H1 (cell line): Measurements from ENCODE around the gene PRR22. TPM values are rescaled to one million over a fixed set of nuclear protein-coding genes. Genes with fewer than 3 reads are reported as not detected.
A peak's percentile ranks its signal among the peaks of the same experiment; 100 is the strongest.

ENCODE experiments used
- CTCF ChIA-PET: fragments of 300-600 bp; sonication (Branson Sonifier 250); formaldehyde crosslinking; loops from one replicate; lab custom pipeline; 2021; ENCODE audit not compliant: partially characterized antibody; lab: Charles Lee
- POLR2A ChIA-PET: fragments of 300-600 bp; sonication (Branson Sonifier 250); formaldehyde crosslinking; loops from one replicate; lab custom pipeline; 2021; ENCODE audit warnings: inconsistent platforms; ENCODE audit not compliant: partially characterized antibody; lab: Charles Lee
- DNase-seq, 2 experiments: peaks; one replicate each; pipeline versions ENCODE4 v3.0.0 to v3.0.0-alpha.2; 2010 to 2022; ENCODE audit warnings: low spot score in 2 of 2, low read depth in 1 of 2, mixed read lengths in 1 of 2
- FAIRE-seq: peaks from 2 replicates; lab custom pipeline; 2011; peaks lifted over from hg19 to GRCh38; lab: Jason Lieb, UNC
- H2AFZ ChIP-seq: 2 replicates; pipeline ENCODE4 v1.8.1; 2012; ENCODE audit warnings: low read length, inconsistent platforms
- H2AK5ac ChIP-seq: 2 replicates; pipeline ENCODE4 v1.6.1; 2013; ENCODE audit warnings: low read depth, low read length
- H2BK120ac ChIP-seq: replicated peaks from 2 replicates; pipeline ENCODE3; 2013; ENCODE audit warnings: low read depth, low read length, inconsistent platforms
- H2BK12ac ChIP-seq: 2 replicates; pipeline ENCODE4 v1.6.1; 2013; ENCODE audit warnings: low read depth, low read length
- H2BK15ac ChIP-seq: 2 replicates; pipeline ENCODE4 v1.6.1; 2013; ENCODE audit warnings: low read length
- H2BK20ac ChIP-seq: 2 replicates; pipeline ENCODE4 v1.6.1; 2013; ENCODE audit warnings: low read length
- H2BK5ac ChIP-seq: 2 replicates; pipeline ENCODE4 v1.6.1; 2013; ENCODE audit warnings: low read depth, low read length
- H3K14ac ChIP-seq: 2 replicates; pipeline ENCODE4 v1.6.1; 2013; ENCODE audit warnings: inconsistent platforms; ENCODE audit not compliant: insufficient read length
- H3K18ac ChIP-seq: 2 replicates; pipeline ENCODE4 v1.6.1; 2013; ENCODE audit warnings: low read length; ENCODE audit errors: extremely low read depth
- H3K23ac ChIP-seq: 2 replicates; pipeline ENCODE4 v1.6.1; 2013; ENCODE audit warnings: inconsistent platforms; ENCODE audit not compliant: insufficient read length
- H3K23me2 ChIP-seq: 2 replicates; pipeline ENCODE4 v1.6.1; 2013; ENCODE audit warnings: low read depth, low read length
- H3K27ac ChIP-seq: 2 replicates; pipeline ENCODE4 v1.6.1; 2011; ENCODE audit warnings: low read depth, low read length, inconsistent platforms
- H3K27me3 ChIP-seq, 4 experiments: replicated peaks in 1 of 4; 1 replicate in 1 of 4; 2 replicates in 3 of 4; pipeline versions ENCODE4 v1.6.1 to v1.8.1; 2011 to 2013; ENCODE audit warnings: low read length in 3 of 4, mild to moderate bottlenecking in 3 of 4, inconsistent platforms in 2 of 4, mixed read lengths in 2 of 4, moderate library complexity in 1 of 4; ENCODE audit not compliant: control insufficient read depth in 3 of 4, insufficient read depth in 3 of 4; ENCODE audit errors: extremely low read depth in 1 of 4
- H3K36me3 ChIP-seq, 4 experiments: 2 replicates each; pipeline versions ENCODE4 v1.6.1 to v1.8.1; 2011 to 2013; ENCODE audit warnings: mild to moderate bottlenecking in 4 of 4, low read length in 3 of 4, moderate library complexity in 2 of 4, control low read depth in 1 of 4, inconsistent platforms in 1 of 4; ENCODE audit not compliant: insufficient read depth in 4 of 4, control insufficient read depth in 2 of 4
- H3K4ac ChIP-seq: replicated peaks from 2 replicates; pipeline ENCODE3; 2013; ENCODE audit warnings: low read length, low read depth, mixed read lengths, inconsistent platforms; ENCODE audit not compliant: insufficient read length
- H3K4me1 ChIP-seq, 4 experiments: replicated peaks in 1 of 4; 1 replicate in 1 of 4; 2 replicates in 3 of 4; pipeline versions ENCODE4 v1.6.1 to v1.8.1; 2011 to 2013; ENCODE audit warnings: low read length in 3 of 4, inconsistent platforms in 2 of 4, mixed read lengths in 1 of 4; ENCODE audit not compliant: insufficient read depth in 4 of 4, control insufficient read depth in 3 of 4
- H3K4me2 ChIP-seq, 2 experiments: 2 replicates each; pipeline versions ENCODE4 v1.6.1 to v1.8.1; 2011 to 2013; ENCODE audit warnings: low read depth in 2 of 2, low read length in 2 of 2, control low read depth in 1 of 2, inconsistent platforms in 1 of 2, mild to moderate bottlenecking in 1 of 2; ENCODE audit not compliant: insufficient read depth in 1 of 2
- H3K4me3 ChIP-seq, 4 experiments: fragments of 200-600, 300-600 bp in 1 of 4; sonication (generic), shearing (Covaris generic), sonication (Bioruptor Twin) in 1 of 4; 2 replicates each; pipeline versions ENCODE4 v1.5.1 to v1.8.1; 2011 to 2016; ENCODE audit warnings: low read length in 4 of 4, low read depth in 3 of 4, control low read depth in 2 of 4, inconsistent platforms in 2 of 4, mild to moderate bottlenecking in 2 of 4, mixed read lengths in 1 of 4, moderate library complexity in 1 of 4; ENCODE audit not compliant: insufficient read depth in 2 of 4; ENCODE audit errors: extremely low read depth in 1 of 4
- H3K56ac ChIP-seq: replicated peaks from 2 replicates; pipeline ENCODE3; 2013; ENCODE audit warnings: low read depth, mild to moderate bottlenecking, mixed read lengths, low read length, inconsistent platforms; ENCODE audit not compliant: insufficient read length
- H3K79me1 ChIP-seq: 2 replicates; pipeline ENCODE4 v1.6.1; 2013; ENCODE audit warnings: low read depth, low read length, control low read depth
- H3K79me2 ChIP-seq, 2 experiments: 2 replicates each; pipeline versions ENCODE4 v1.6.1 to v1.8.1; 2012 to 2013; ENCODE audit warnings: low read length in 2 of 2, mild to moderate bottlenecking in 2 of 2, inconsistent platforms in 1 of 2; ENCODE audit not compliant: insufficient read depth in 2 of 2, control insufficient read depth in 1 of 2
- H3K9ac ChIP-seq, 4 experiments: replicated peaks in 1 of 4; 1 replicate in 1 of 4; 2 replicates in 3 of 4; pipeline versions ENCODE4 v1.6.1 to v1.8.1; 2011 to 2013; ENCODE audit warnings: low read depth in 3 of 4, low read length in 3 of 4, control low read depth in 2 of 4, mild to moderate bottlenecking in 2 of 4, moderate library complexity in 2 of 4, inconsistent platforms in 1 of 4; ENCODE audit errors: extremely low read depth in 1 of 4
- H3K9me3 ChIP-seq, 2 experiments: 2 replicates each; pipeline versions ENCODE4 v1.6.1 to v1.8.1; 2012 to 2013; ENCODE audit warnings: mild to moderate bottlenecking in 2 of 2, moderate library complexity in 2 of 2, control low read depth in 1 of 2, inconsistent platforms in 1 of 2, low read depth in 1 of 2, low read length in 1 of 2, mixed read lengths in 1 of 2; ENCODE audit not compliant: insufficient read depth in 2 of 2
- H4K20me1 ChIP-seq, 2 experiments: replicated peaks in 1 of 2; 2 replicates each; pipeline versions ENCODE3 to v1.8.1; 2011 to 2013; ENCODE audit warnings: inconsistent platforms in 2 of 2, low read length in 2 of 2, mild to moderate bottlenecking in 1 of 2; ENCODE audit not compliant: insufficient read depth in 2 of 2, control insufficient read depth in 1 of 2
- H4K5ac ChIP-seq: 2 replicates; pipeline ENCODE4 v1.6.1; 2013; ENCODE audit warnings: low read length, low read depth, mixed read lengths, inconsistent platforms; ENCODE audit not compliant: insufficient read length
- H4K8ac ChIP-seq: 2 replicates; pipeline ENCODE4 v1.8.0; 2013; ENCODE audit warnings: mild to moderate bottlenecking, moderate library complexity, low read length, inconsistent platforms; ENCODE audit not compliant: insufficient read depth; ENCODE audit errors: extremely low read depth
- H4K91ac ChIP-seq: replicated peaks from 2 replicates; pipeline ENCODE3; 2013; ENCODE audit warnings: low read length, mixed read lengths, inconsistent platforms; ENCODE audit not compliant: insufficient read length
- EGR1 ChIP-seq: IDR thresholded peaks from 2 replicates; pipeline ENCODE4 v1.6.1; 2011; ENCODE audit warnings: low read depth, low read length, borderline replicate concordance
- JUN ChIP-seq: IDR thresholded peaks from 2 replicates; pipeline ENCODE4 v1.6.1; 2011; ENCODE audit warnings: low read depth, mild to moderate bottlenecking, improper control_type of control experiment, low read length
- WGBS, 2 experiments: shearing (Covaris generic) in 1 of 2; methylation state at CpG; one replicate each; pipeline versions ENCODE4 v1.1.6 to v1.1.7; 2013 to 2015; ENCODE audit warnings: low lambda C conversion rate in 2 of 2, mixed read lengths in 2 of 2, inconsistent platforms in 1 of 2, low coverage in 1 of 2, missing lambda C conversion rate in 1 of 2; ENCODE audit not compliant: insufficient replicate concordance in 2 of 2, insufficient coverage in 1 of 2, insufficient read length in 1 of 2; ENCODE audit errors: extremely low coverage in 1 of 2, missing lambda C conversion rate in 1 of 2; 5-methylcytosine and 5-hydroxymethylcytosine counted together
- polyA plus RNA-seq, 7 experiments: library from polyadenylated mRNA; depleted of rRNA in 3 of 7; stranded (reverse) in 5 of 7; unstranded in 2 of 7; fragments of >200 nt in 5 of 7; fragments of 200-250 nt in 2 of 7; gene quantifications; 1 replicate in 5 of 7; 2 replicates in 1 of 7; 4 replicates in 1 of 7; pipeline versions ENCODE4 v1.2.1 to v1.2.3, GENCODE V29; 2011 to 2013; ENCODE audit warnings: missing spikeins in 2 of 7, mixed read lengths in 2 of 7
- total RNA-seq: library from RNA; stranded (reverse); fragmentation: NEBNext Ultra II Directional; extraction: Animal tissue kit (Norgen Biotek cat#: 25700); gene quantifications from 2 replicates; pipeline ENCODE4 v1.2.1, GENCODE V29; 2021

PRR22 gene
- total and polyA plus RNA-seq, 2 of the 8 experiments (the other 6 are each of a cell fraction or from before 2014, with no cell fraction given) = 1.9 to 2.1 TPM

DNA sequence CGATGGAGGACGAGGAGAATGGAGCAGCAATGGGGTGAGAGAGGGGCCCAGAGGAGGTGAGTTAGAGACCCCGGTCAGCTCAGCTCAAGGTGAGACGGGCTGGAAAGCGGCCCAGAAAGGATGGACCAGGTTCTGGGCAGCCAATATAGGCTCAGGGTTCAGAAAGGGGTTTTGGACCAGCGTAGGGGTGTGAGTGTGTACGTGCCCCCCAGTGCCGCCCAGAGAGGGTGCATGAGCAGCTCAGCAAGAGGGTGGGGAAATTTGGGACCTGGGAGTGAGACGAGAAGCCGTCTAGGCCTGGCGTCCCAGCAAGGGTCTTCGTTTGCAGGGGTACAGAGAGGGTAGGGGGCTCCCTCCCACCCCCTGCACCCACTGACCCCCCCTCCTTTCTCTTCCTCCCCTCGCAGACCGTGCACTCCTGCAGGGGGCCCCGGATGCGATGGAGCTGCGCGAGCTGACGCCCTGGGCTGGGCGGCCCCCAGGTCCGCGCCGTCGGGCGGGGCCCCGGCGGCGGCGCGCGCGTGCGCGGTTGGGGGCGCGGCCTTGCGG, 42.9 kb upstream of the PRR22 start:
- peak overlapping the region; percentile 74 for H4K5ac ChIP-seq
- 0 out of 2 replicates have a peak overlapping the region, but pooled peaks have one; percentile 48 for H2BK20ac ChIP-seq
- no peak overlapping the region; the same call in 1 of the 2 replicates for H3K27ac ChIP-seq
- H3K79me1 ChIP-seq = no peaks in the 10 kb centered on the region
- H3K4ac ChIP-seq = no peak overlapping the region
- no peak overlapping the region; the same call in 1 of the 2 replicates for H2BK5ac ChIP-seq
- peak overlapping the region; percentile 97; the same call in 1 of the 2 replicates for H4K8ac ChIP-seq
- CTCF ChIA-PET = interaction anchor here (0.9 to 7.8 kb wide), 10 partner anchors 12 to 195 kb away, joined by 3 to 58 read pairs (median 5); partner anchors contain the start of genes FUT6, NDUFA11, NRTN and VMAC
- H2BK120ac ChIP-seq = no peak overlapping the region
- peak overlapping the region; percentile 32 for H3K18ac ChIP-seq
- H3K56ac ChIP-seq = no peak overlapping the region
- H3K4me2 ChIP-seq = peak overlapping the region; percentile 67 to 99
- peaks cover 0 to 2% of the 10 kb centered on the region in 2 experiments for H4K20me1 ChIP-seq
- H3K9me3 ChIP-seq = no peaks in the 10 kb centered on the region
- H2BK12ac ChIP-seq = 0 out of 2 replicates have a peak overlapping the region, but pooled peaks have one; percentile 9
- no peak overlapping the region for H3K14ac ChIP-seq
- H3K4me3 ChIP-seq = peak overlapping the region; percentile 72 to 89 (median 76); a peak in 6 of 8 replicates
- peak overlapping the region; percentile 17 for H4K91ac ChIP-seq
- H3K9ac ChIP-seq = peak overlapping the region in 2 of 4 experiments; percentile 90 to 93; a peak in 4 of 7 replicates
- WGBS, 2 experiments = 18% methylated on average over 37 of the region's 37 CpGs; no CpG with 5 or more reads in 1 of the 2 experiments
- no peaks in the 10 kb centered on the region; a peak in 1 of 7 replicates for H3K27me3 ChIP-seq
- no peak for DNase-seq
- H3K36me3 ChIP-seq = no peaks in the 10 kb centered on the region
- peaks cover 12% of the 10 kb centered on the region; the same call in 1 of the 2 replicates for H3K23me2 ChIP-seq
- TF ChIP-seq EGR1 (no peak), JUN (no peak)
- H3K79me2 ChIP-seq = no peaks in the 10 kb centered on the region
- no peak overlapping the region for H2AK5ac ChIP-seq
- POLR2A ChIA-PET = interaction anchor here (0.7 to 5.9 kb wide), 35 partner anchors 9 to 1483 kb away, joined by 3 to 43 read pairs (median 6); partner anchors contain the start of genes DUS3L, FUT3, NDUFA11 and NRTN
- H3K4me1 ChIP-seq = peaks cover 0 to 8% (median 6%) of the 10 kb centered on the region in 4 experiments; a peak in 6 of 7 replicates
- no peak for FAIRE-seq
- no peak overlapping the region for H2BK15ac ChIP-seq
- no peak overlapping the region for H3K23ac ChIP-seq
- no peak overlapping the region for H2AFZ ChIP-seq
